IMR-90 (cell line): Measurements from ENCODE around the gene CABP7. TPM values are rescaled to one million over a fixed set of nuclear protein-coding genes. Genes with fewer than 3 reads are reported as not detected.

Source experiments
- ATAC-seq: fragments of 200-7000 bp; cut with Tn5 transposase; 2 replicates; pipeline ENCODE4 v1.9.1; 2020; ENCODE audit warnings: low read depth, mild to moderate bottlenecking, moderate library complexity
- BruUV-seq: library from RNA; stranded (reverse); fragments of 400-500 nt; replicated peaks from 2 replicates; lab custom pipeline; 2021; lab: Mats Ljungman, UMichigan
- CTCF ChIA-PET: fragments of 300-600 bp; formaldehyde crosslinking; extraction: SDS; loops from one replicate; lab custom pipeline; 2021; ENCODE audit warnings: antibody characterized with exemption; lab: Yijun Ruan, JAX
- POLR2A ChIA-PET: fragments of 300-600 bp; sonication (Branson Sonifier 250); formaldehyde crosslinking; loops from one replicate; lab custom pipeline; 2022; ENCODE audit warnings: antibody characterized with exemption; ENCODE audit not compliant: unreplicated experiment; lab: Charles Lee
- DNase-seq: peaks from one replicate; pipeline ENCODE4 v3.0.0; 2013
- H2AFZ ChIP-seq: replicated peaks from 2 replicates; pipeline ENCODE3; 2013; ENCODE audit warnings: low read length, mild to moderate bottlenecking; ENCODE audit not compliant: poor library complexity
- H2AK5ac ChIP-seq: 2 replicates; pipeline ENCODE4 v1.6.1; 2013; ENCODE audit warnings: low read depth, low read length, inconsistent platforms
- H2AK9ac ChIP-seq: replicated peaks from 2 replicates; pipeline ENCODE3; 2013; ENCODE audit warnings: mild to moderate bottlenecking, low read depth, low read length, moderate library complexity; ENCODE audit not compliant: poor library complexity
- H2BK120ac ChIP-seq: 2 replicates; pipeline ENCODE4 v1.6.1; 2013; ENCODE audit warnings: low read depth, low read length, inconsistent platforms
- H2BK15ac ChIP-seq: 3 replicates; pipeline ENCODE4 v1.6.1; 2013; ENCODE audit warnings: low read depth, low read length, inconsistent platforms
- H2BK20ac ChIP-seq: 2 replicates; pipeline ENCODE4 v1.6.1; 2013; ENCODE audit warnings: low read depth, mild to moderate bottlenecking, inconsistent platforms, low read length, moderate library complexity
- H2BK5ac ChIP-seq: 2 replicates; pipeline ENCODE4 v1.6.1; 2013; ENCODE audit warnings: mild to moderate bottlenecking, low read depth, low read length, inconsistent platforms; ENCODE audit not compliant: poor library complexity, severe bottlenecking
- H3K14ac ChIP-seq: replicated peaks from 2 replicates; pipeline ENCODE4 v1.6.1; 2013; ENCODE audit warnings: low read depth, low read length, inconsistent platforms
- H3K18ac ChIP-seq: 2 replicates; pipeline ENCODE4 v1.6.1; 2013; ENCODE audit warnings: low read depth, low read length, control low read depth
- H3K23ac ChIP-seq: 2 replicates; pipeline ENCODE4 v1.6.1; 2013; ENCODE audit warnings: low read depth, low read length, inconsistent platforms
- H3K27ac ChIP-seq: 2 replicates; pipeline ENCODE4 v1.5.1; 2013; ENCODE audit warnings: mild to moderate bottlenecking, control low read depth, low read length; ENCODE audit not compliant: insufficient read depth
- H3K27me3 ChIP-seq: 2 replicates; pipeline ENCODE4 v1.6.1; 2013; ENCODE audit warnings: low read length; ENCODE audit not compliant: control insufficient read depth, insufficient read depth
- H3K36me3 ChIP-seq: 2 replicates; pipeline ENCODE4 v1.6.1; 2013; ENCODE audit warnings: low read length, mixed read lengths; ENCODE audit not compliant: control insufficient read depth, insufficient read depth
- H3K4ac ChIP-seq: 2 replicates; pipeline ENCODE4 v1.6.1; 2013; ENCODE audit warnings: low read depth, low read length, inconsistent platforms
- H3K4me1 ChIP-seq: 2 replicates; pipeline ENCODE4 v1.6.1; 2013; ENCODE audit warnings: low read length, mixed read lengths; ENCODE audit not compliant: control insufficient read depth, insufficient read depth
- H3K4me2 ChIP-seq: 2 replicates; pipeline ENCODE4 v1.6.1; 2013; ENCODE audit warnings: low read depth, mild to moderate bottlenecking, control low read depth, low read length, moderate library complexity
- H3K4me3 ChIP-seq: 2 replicates; pipeline ENCODE4 v1.5.1; 2013; ENCODE audit warnings: low read depth, mild to moderate bottlenecking, control low read depth, low read length, moderate library complexity; ENCODE audit not compliant: insufficient read depth
- H3K56ac ChIP-seq: 2 replicates; pipeline ENCODE4 v1.6.1; 2013; ENCODE audit warnings: low read length, inconsistent platforms; ENCODE audit not compliant: insufficient read depth; ENCODE audit errors: extremely low read depth
- H3K79me1 ChIP-seq, 2 experiments: 2 replicates each; pipeline ENCODE4 v1.6.1; 2013; ENCODE audit warnings: low read length in 2 of 2, inconsistent platforms in 1 of 2, low read depth in 1 of 2
- H3K9ac ChIP-seq: 2 replicates; pipeline ENCODE4 v1.6.1; 2013; ENCODE audit warnings: low read depth, low read length, control low read depth
- H3K9me1 ChIP-seq: 2 replicates; pipeline ENCODE4 v1.6.1; 2013; ENCODE audit warnings: low read length, inconsistent platforms; ENCODE audit not compliant: insufficient read depth
- H3K9me3 ChIP-seq: 2 replicates; pipeline ENCODE4 v1.6.1; 2013; ENCODE audit warnings: low read length; ENCODE audit not compliant: control insufficient read depth, insufficient read depth
- H4K20me1 ChIP-seq: 2 replicates; pipeline ENCODE4 v1.6.1; 2013; ENCODE audit warnings: low read length, inconsistent platforms; ENCODE audit not compliant: insufficient read depth
- H4K5ac ChIP-seq: 2 replicates; pipeline ENCODE4 v1.6.1; 2013; ENCODE audit warnings: mild to moderate bottlenecking, low read depth, low read length, control low read depth
- H4K8ac ChIP-seq, 2 experiments: 2 replicates each; pipeline ENCODE4 v1.6.1; 2013; ENCODE audit warnings: low read depth in 2 of 2, low read length in 2 of 2, control low read depth in 1 of 2, inconsistent platforms in 1 of 2
- H4K91ac ChIP-seq: 2 replicates; pipeline ENCODE4 v1.6.1; 2013; ENCODE audit warnings: low read depth, low read length, inconsistent platforms; ENCODE audit not compliant: insufficient read depth
- BHLHE40 ChIP-seq: fragments of 150-350 bp; IDR thresholded peaks from 2 replicates; pipeline ENCODE4 v1.6.1; 2016; ENCODE audit warnings: mild to moderate bottlenecking, low read depth, low read length
- CEBPB ChIP-seq: IDR thresholded peaks from 2 replicates; pipeline ENCODE4 v1.6.1; 2012; ENCODE audit warnings: low read depth, low read length, improper control_type of control experiment
- CHD1 ChIP-seq: IDR thresholded peaks from 2 replicates; pipeline ENCODE4 v1.6.1; 2012; ENCODE audit warnings: low read depth, low read length, improper control_type of control experiment
- FOS ChIP-seq: fragments of 150-350 bp; IDR thresholded peaks from 2 replicates; pipeline ENCODE4 v1.6.1; 2016; ENCODE audit warnings: low read depth, low read length
- MAFK ChIP-seq: IDR thresholded peaks from 2 replicates; pipeline ENCODE4 v1.6.1; 2012; ENCODE audit warnings: low read depth, low read length, improper control_type of control experiment
- MAZ ChIP-seq: IDR thresholded peaks from 2 replicates; pipeline ENCODE4 v1.6.1; 2012; ENCODE audit warnings: low read depth, mild to moderate bottlenecking, low read length, improper control_type of control experiment, moderate library complexity, borderline replicate concordance
- MXI1 ChIP-seq: IDR thresholded peaks from 2 replicates; pipeline ENCODE4 v1.6.1; 2012; ENCODE audit warnings: low read depth, mild to moderate bottlenecking, low read length, moderate library complexity, borderline replicate concordance
- NFE2L2 ChIP-seq: fragments of 150-350 bp; IDR thresholded peaks from 2 replicates; pipeline ENCODE4 v1.6.1; 2016; ENCODE audit warnings: low read depth, mild to moderate bottlenecking, low read length
- POLR2A ChIP-seq: IDR thresholded peaks from 2 replicates; pipeline ENCODE4 v1.6.1; 2012; ENCODE audit warnings: mild to moderate bottlenecking, low read depth, low read length
- RAD21 ChIP-seq: IDR thresholded peaks from 2 replicates; pipeline ENCODE4 v1.6.1; 2012; ENCODE audit warnings: low read length, improper control_type of control experiment
- RCOR1 ChIP-seq: IDR thresholded peaks from 2 replicates; pipeline ENCODE4 v1.6.1; 2012; ENCODE audit warnings: mild to moderate bottlenecking, low read length, improper control_type of control experiment; ENCODE audit not compliant: insufficient replicate concordance
- RFX5 ChIP-seq: IDR thresholded peaks from 2 replicates; pipeline ENCODE4 v1.8.0; 2012; ENCODE audit warnings: low read depth, mild to moderate bottlenecking, low read length, moderate library complexity
- SMC3 ChIP-seq: fragments of 150-350 bp; IDR thresholded peaks from 2 replicates; pipeline ENCODE4 v1.6.1; 2016; ENCODE audit warnings: low read depth, mild to moderate bottlenecking, antibody characterized with exemption, low read length, moderate library complexity
- WGBS, 2 experiments: methylation state at CpG; one replicate each; pipeline versions ENCODE4 v1.1.5 to v1.1.7; 2013; ENCODE audit warnings: missing lambda C conversion rate in 2 of 2; ENCODE audit not compliant: insufficient read length in 1 of 2; ENCODE audit errors: extremely low coverage in 2 of 2; 5-methylcytosine and 5-hydroxymethylcytosine counted together
- dilution Hi-C: fragments of 300-500 bp; cut with HindIII; formaldehyde crosslinking; loops from one replicate; pipeline ENCODE4 v1.14.3; 2018; ENCODE audit warnings: low sequenced_read_pairs; ENCODE audit not compliant: unreplicated experiment
- in situ Hi-C: fragments of 300-500 bp; cut with MboI; formaldehyde crosslinking; loops from 3 replicates; pipeline ENCODE4 v1.14.3; 2019; ENCODE audit warnings: low sequenced_read_pairs, inconsistent platforms, mixed read lengths
- intact Hi-C: fragments of 100-400 bp; cut with micrococcal nuclease; formaldehyde crosslinking; loops from 2 replicates; pipeline ENCODE4 v1.10.0; 2022
- polyA plus RNA-seq, 3 experiments: library from polyadenylated mRNA; depleted of rRNA; stranded (reverse); fragments of >200 nt; gene quantifications; 2 replicates each; pipeline ENCODE4 v1.2.3, GENCODE V29; 2012; ENCODE audit warnings: low replicate concordance in 1 of 3
- total RNA-seq: library from RNA; depleted of rRNA; stranded (reverse); fragments of >200 nt; gene quantifications from 2 replicates; pipeline ENCODE4 v1.2.3, GENCODE V29; 2012
- TF ChIP-seq, protein P1 (sequence below): fragments of 150-350 bp; IDR thresholded peaks from 2 replicates; pipeline ENCODE4 v1.6.1; 2017; ENCODE audit warnings: mild to moderate bottlenecking, antibody characterized with exemption, low read length, low read depth
- TF ChIP-seq, protein P2 (sequence below): conservative IDR thresholded peaks from 2 replicates; pipeline ENCODE4 v1.5.1; 2012; ENCODE audit warnings: mild to moderate bottlenecking, low read depth, low read length, improper control_type of control experiment
- TF ChIP-seq, protein P3 (sequence below): fragments of 150-350 bp; IDR thresholded peaks from 2 replicates; pipeline ENCODE4 v1.6.1; 2016; ENCODE audit warnings: low read depth, mild to moderate bottlenecking, low read length, moderate library complexity, borderline replicate concordance

CABP7 gene
- total and polyA plus RNA-seq, 2 of the 4 experiments (the other 2 are of a cell fraction): under 0.01 to 0.03 TPM

DNA sequence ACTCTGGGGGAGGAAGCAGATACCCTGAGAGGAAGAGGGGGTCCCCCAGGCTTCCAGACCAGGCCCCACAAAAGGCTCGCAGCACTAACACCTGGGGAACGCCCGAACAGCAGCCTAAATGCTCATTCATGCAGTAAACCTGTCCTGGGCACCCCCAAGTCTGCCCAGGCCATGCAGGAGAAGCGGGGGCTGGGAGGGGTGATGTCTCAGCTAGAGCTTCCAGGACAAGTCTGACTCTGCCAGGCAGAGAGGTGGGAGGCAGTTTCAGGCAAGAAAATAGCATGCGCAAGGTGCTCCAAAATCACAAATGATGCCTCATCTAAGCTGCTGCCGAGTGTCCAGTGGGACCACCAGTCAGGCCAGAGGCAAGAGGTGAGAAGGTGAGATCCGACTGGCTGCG, 14.6 kb downstream of the CABP7 start:
- CTCF ChIA-PET: no interaction called here

More for the DNA sequence above, 14.6 kb downstream of the CABP7 start:
- H2BK120ac ChIP-seq: no peak overlapping the region
- H3K23ac ChIP-seq: no peak overlapping the region
- no peak overlapping the region for H3K18ac ChIP-seq
- no peaks in the 10 kb centered on the region for H3K9me3 ChIP-seq
- WGBS, 2 experiments: 81% methylated on average over 5 of the region's 8 CpGs; no CpG with 5 or more reads in 1 of the 2 experiments
- H2AK9ac ChIP-seq: no peak overlapping the region
- in situ Hi-C loops: no loop called here
- no peak overlapping the region for H3K4me3 ChIP-seq
- H4K20me1 ChIP-seq: no peaks in the 10 kb centered on the region
- no peak overlapping the region for H2BK20ac ChIP-seq
- H2AK5ac ChIP-seq: no peak overlapping the region
- H2AFZ ChIP-seq: no peak overlapping the region
- H3K4me1 ChIP-seq: no peaks in the 10 kb centered on the region
- H4K8ac ChIP-seq: no peak overlapping the region
- no peaks in the 10 kb centered on the region for H3K9me1 ChIP-seq
- H4K91ac ChIP-seq: no peak overlapping the region
- ATAC-seq: no peak
- POLR2A ChIA-PET: no interaction called here
- intact Hi-C loops: no loop called here
- no peak overlapping the region for H3K14ac ChIP-seq
- H3K36me3 ChIP-seq: peaks cover 12% of the 10 kb centered on the region
- H3K4me2 ChIP-seq: no peak overlapping the region
- no peak for DNase-seq
- no peaks in the 10 kb centered on the region for H3K27me3 ChIP-seq
- no peak overlapping the region for H4K5ac ChIP-seq
- TF ChIP-seq, protein P1, sequence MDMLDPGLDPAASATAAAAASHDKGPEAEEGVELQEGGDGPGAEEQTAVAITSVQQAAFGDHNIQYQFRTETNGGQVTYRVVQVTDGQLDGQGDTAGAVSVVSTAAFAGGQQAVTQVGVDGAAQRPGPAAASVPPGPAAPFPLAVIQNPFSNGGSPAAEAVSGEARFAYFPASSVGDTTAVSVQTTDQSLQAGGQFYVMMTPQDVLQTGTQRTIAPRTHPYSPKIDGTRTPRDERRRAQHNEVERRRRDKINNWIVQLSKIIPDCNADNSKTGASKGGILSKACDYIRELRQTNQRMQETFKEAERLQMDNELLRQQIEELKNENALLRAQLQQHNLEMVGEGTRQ: no peak
- TF ChIP-seq RAD21: no peak
- TF ChIP-seq MAZ: no peak
- no peak for TF ChIP-seq RFX5
- no peak for TF ChIP-seq BHLHE40
- TF ChIP-seq POLR2A: no peak
- TF ChIP-seq CHD1: no peak
- no peak for TF ChIP-seq NFE2L2
- TF ChIP-seq CEBPB: no peak
- TF ChIP-seq, protein P2, sequence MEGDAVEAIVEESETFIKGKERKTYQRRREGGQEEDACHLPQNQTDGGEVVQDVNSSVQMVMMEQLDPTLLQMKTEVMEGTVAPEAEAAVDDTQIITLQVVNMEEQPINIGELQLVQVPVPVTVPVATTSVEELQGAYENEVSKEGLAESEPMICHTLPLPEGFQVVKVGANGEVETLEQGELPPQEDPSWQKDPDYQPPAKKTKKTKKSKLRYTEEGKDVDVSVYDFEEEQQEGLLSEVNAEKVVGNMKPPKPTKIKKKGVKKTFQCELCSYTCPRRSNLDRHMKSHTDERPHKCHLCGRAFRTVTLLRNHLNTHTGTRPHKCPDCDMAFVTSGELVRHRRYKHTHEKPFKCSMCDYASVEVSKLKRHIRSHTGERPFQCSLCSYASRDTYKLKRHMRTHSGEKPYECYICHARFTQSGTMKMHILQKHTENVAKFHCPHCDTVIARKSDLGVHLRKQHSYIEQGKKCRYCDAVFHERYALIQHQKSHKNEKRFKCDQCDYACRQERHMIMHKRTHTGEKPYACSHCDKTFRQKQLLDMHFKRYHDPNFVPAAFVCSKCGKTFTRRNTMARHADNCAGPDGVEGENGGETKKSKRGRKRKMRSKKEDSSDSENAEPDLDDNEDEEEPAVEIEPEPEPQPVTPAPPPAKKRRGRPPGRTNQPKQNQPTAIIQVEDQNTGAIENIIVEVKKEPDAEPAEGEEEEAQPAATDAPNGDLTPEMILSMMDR: no peak
- no peak for TF ChIP-seq MAFK
- no peak for TF ChIP-seq SMC3
- no peak for TF ChIP-seq MXI1
- TF ChIP-seq FOS: no peak
- TF ChIP-seq RCOR1: no peak
- TF ChIP-seq, protein P3, sequence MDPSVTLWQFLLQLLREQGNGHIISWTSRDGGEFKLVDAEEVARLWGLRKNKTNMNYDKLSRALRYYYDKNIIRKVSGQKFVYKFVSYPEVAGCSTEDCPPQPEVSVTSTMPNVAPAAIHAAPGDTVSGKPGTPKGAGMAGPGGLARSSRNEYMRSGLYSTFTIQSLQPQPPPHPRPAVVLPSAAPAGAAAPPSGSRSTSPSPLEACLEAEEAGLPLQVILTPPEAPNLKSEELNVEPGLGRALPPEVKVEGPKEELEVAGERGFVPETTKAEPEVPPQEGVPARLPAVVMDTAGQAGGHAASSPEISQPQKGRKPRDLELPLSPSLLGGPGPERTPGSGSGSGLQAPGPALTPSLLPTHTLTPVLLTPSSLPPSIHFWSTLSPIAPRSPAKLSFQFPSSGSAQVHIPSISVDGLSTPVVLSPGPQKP: no peak
- H3K56ac ChIP-seq: no peak overlapping the region
- dilution Hi-C loops: no loop called here
- H3K27ac ChIP-seq: no peak overlapping the region
- no peak overlapping the region for H3K4ac ChIP-seq
- BruUV-seq: no TSS peak
- no peak overlapping the region for H2BK15ac ChIP-seq
- H2BK5ac ChIP-seq: no peak overlapping the region
- no peak overlapping the region for H3K9ac ChIP-seq
- H3K79me1 ChIP-seq: no peaks in the 10 kb centered on the region
